Testis (tissue), 3 donors: ENCODE data around the gene IGSF6. TPM values are rescaled to one million over a fixed set of nuclear protein-coding genes. Genes with fewer than 3 reads are reported as not detected.
A peak's percentile ranks its signal among the peaks of the same experiment; 100 is the strongest.

Experiments
- DNase-seq: peaks from one replicate; pipeline ENCODE4 v3.0.0-alpha.2; 2019
- H3K27ac ChIP-seq, 2 donors: fragments of 200-600 bp; sonication (generic); one replicate each; pipeline ENCODE4 v1.5.1; 2019
- H3K27me3 ChIP-seq: fragments of 200-600 bp; sonication (generic); one replicate; pipeline ENCODE4 v1.5.1; 2019
- H3K36me3 ChIP-seq: fragments of 200-600 bp; sonication (generic); one replicate; pipeline ENCODE4 v1.5.1; 2017; ENCODE audit warnings: low read depth; ENCODE audit errors: missing control alignments
- H3K4me1 ChIP-seq: fragments of 200-600 bp; sonication (generic); one replicate; pipeline ENCODE4 v1.5.1; 2019
- H3K4me3 ChIP-seq, 2 donors: fragments of 200-600 bp; sonication (generic); one replicate each; pipeline ENCODE4 v1.5.1; 2017 to 2019
- H3K9me3 ChIP-seq: fragments of 200-600 bp; sonication (generic); one replicate; pipeline ENCODE4 v1.5.1; 2017
- POLR2A ChIP-seq: fragments of 450-650 bp; IDR thresholded peaks from one replicate; pipeline ENCODE4 v1.6.1; 2017; ENCODE audit warnings: antibody characterized with exemption, mild to moderate bottlenecking, moderate library complexity
- WGBS, 2 donors: methylation state at CpG; one replicate each; pipeline ENCODE4 v1.1.5; 2018; 5-methylcytosine and 5-hydroxymethylcytosine counted together
- intact Hi-C: fragments of 100-400 bp; cut with DNase I; formaldehyde crosslinking; loops from one replicate; pipeline ENCODE4 v1.15.1; 2023; ENCODE audit warnings: low total_unique reads
- polyA plus RNA-seq: library from polyadenylated mRNA; stranded (reverse); fragments of 350-450 nt; fragmentation: Illumina TruSeq; extraction: RNeasy Lipid Tissue Mini Kit (QIAGEN cat#74804); gene quantifications from one replicate; pipeline ENCODE4 v1.2.3, GENCODE V29; 2014; ENCODE audit warnings: low read depth, low replicate concordance; ENCODE audit not compliant: insufficient read depth
- total RNA-seq, 2 donors: library from RNA; depleted of rRNA; stranded (reverse); fragments of >200 nt; gene quantifications; one replicate each; pipeline ENCODE4 v1.2.3, GENCODE V29; 2016
- TF ChIP-seq, protein P1 (sequence below), 3 experiments: fragments of 450-650 bp in 2 of 3; fragments of 200-600 bp in 1 of 3; sonication (generic) in 1 of 3; IDR thresholded peaks; one replicate each; pipeline ENCODE4 v1.5.1; 2016 to 2019; ENCODE audit warnings: antibody characterized with exemption in 3 of 3, mild to moderate bottlenecking in 2 of 3, moderate library complexity in 1 of 3

Gene IGSF6
- total and polyA plus RNA-seq, 3 donors from 2014 or later = 0.81 to 1.4 TPM; not detected in 1

DNA sequence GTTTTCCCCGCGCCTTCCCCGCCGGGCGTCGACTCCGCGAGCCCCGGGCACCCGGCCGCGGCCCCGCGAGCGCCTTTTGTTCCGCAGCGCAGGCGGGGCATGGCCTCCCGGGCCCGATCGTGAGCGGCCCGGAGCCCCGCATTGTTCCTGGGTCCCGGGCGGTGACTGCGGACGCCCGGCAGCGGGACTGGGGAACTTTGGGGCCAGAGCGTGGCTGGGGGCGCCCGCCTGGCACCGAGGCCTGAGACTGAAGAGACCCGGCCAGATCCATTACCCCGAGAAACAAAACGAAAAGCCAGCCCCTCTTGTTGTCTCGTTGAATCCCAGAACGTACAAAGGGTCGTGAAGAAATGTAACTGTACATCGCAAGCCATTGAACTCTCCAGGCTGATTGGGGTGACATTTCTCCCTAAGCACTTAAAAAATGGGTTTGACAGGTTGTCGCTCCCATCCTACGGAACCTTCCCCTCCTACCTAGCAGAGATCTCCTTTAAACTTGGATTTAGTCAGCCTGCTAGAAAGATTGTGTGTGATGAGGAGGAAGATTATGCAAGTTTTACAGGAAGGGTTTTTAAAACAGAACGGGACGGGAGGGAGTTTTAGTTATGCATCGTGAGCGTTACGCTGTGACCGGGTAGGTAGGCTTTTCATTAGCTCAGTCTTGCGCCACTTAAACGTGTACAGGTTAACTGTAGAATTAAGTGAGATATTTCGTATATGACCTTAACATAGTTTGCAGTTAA is 52.2 kb downstream of the IGSF6 start:
- no peak for DNase-seq
- peak overlapping the region; percentile 94 to 96 for H3K27ac ChIP-seq
- H3K4me3 ChIP-seq = peak overlapping the region; percentile 87 to 88
- TF ChIP-seq, protein P1, sequence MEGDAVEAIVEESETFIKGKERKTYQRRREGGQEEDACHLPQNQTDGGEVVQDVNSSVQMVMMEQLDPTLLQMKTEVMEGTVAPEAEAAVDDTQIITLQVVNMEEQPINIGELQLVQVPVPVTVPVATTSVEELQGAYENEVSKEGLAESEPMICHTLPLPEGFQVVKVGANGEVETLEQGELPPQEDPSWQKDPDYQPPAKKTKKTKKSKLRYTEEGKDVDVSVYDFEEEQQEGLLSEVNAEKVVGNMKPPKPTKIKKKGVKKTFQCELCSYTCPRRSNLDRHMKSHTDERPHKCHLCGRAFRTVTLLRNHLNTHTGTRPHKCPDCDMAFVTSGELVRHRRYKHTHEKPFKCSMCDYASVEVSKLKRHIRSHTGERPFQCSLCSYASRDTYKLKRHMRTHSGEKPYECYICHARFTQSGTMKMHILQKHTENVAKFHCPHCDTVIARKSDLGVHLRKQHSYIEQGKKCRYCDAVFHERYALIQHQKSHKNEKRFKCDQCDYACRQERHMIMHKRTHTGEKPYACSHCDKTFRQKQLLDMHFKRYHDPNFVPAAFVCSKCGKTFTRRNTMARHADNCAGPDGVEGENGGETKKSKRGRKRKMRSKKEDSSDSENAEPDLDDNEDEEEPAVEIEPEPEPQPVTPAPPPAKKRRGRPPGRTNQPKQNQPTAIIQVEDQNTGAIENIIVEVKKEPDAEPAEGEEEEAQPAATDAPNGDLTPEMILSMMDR (IDR thresholded peaks at IDR 0.05) = no peak
- TF ChIP-seq POLR2A = no peak
- H3K9me3 ChIP-seq = no peaks in the 10 kb centered on the region
- no peaks in the 10 kb centered on the region for H3K27me3 ChIP-seq
- no peaks in the 10 kb centered on the region for H3K36me3 ChIP-seq
- WGBS, 2 donors = 0 to 1% methylated on average over 20 to 50 of the region's 52 CpGs
- H3K4me1 ChIP-seq = peaks cover 18% of the 10 kb centered on the region
- intact Hi-C loops = no loop called here

DNA sequence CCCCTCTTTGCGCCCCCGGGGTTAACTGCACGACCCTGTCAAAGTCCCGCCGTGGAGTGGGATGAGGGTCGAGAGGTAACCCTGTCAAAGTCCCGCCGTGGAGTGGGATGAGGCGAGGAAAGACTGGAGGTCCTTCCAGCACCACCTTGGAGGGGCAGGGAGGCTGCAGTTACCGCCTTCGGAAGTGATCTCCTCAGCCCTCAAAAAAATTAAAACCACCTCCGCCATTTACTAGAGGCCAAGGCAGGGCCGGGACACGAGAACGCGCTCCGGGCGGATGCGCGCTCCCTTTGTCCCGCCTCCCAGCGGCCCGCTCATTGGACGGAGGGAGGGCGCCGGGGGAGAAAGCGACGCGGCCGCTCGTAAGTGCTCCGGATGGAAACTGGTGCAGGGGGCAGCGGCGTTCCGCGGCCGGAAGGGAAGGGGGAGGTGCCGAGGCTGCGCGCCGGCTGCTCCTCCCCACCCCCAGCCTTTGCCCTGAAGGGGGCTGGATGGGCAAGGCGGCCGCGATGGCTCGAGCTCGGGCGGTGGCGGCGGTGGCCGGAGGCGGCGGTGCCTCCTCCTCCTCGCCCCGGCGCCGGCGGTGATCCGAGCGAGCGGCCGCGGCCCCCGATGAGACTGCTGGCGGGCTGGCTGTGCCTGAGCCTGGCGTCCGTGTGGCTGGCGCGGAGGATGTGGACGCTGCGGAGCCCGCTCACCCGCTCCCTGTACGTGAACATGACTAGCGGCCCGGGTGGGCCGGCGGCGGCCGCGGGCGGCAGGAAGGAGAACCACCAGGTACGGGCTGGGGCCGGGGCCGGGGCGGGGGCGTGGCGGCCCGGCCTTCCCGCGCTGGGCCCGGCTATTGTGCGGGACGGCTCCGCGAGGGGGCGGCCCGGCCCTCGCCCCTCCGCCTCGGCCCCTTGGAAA is 53.0 kb downstream of the IGSF6 start, which contains the start of gene METTL9:
Gene METTL9, plus strand, starts transcription at position 456 of the 909 bp plus-strand sequence. Its CDS starts 157 bp downstream, at position 613.
- peaks cover 18% of the 10 kb centered on the region for H3K4me1 ChIP-seq
- no peaks in the 10 kb centered on the region for H3K9me3 ChIP-seq
- intact Hi-C loops = no loop called here
- H3K4me3 ChIP-seq = peak within 1 kb of the TSS; percentile 87 to 88
- TF ChIP-seq, protein P1 (IDR thresholded peaks at IDR 0.05) = peak in 1 of 3 experiments; percentile 5
- TF ChIP-seq POLR2A = no peak
- WGBS, 2 donors = 0 to 1% methylated on average over 41 to 89 of the region's 100 CpGs
- peak within 1 kb of the TSS; percentile 94 to 96 for H3K27ac ChIP-seq
- H3K36me3 ChIP-seq = no peaks in the 10 kb centered on the region
- H3K27me3 ChIP-seq = no peaks in the 10 kb centered on the region
- peak; percentile 96 for DNase-seq

DNA sequence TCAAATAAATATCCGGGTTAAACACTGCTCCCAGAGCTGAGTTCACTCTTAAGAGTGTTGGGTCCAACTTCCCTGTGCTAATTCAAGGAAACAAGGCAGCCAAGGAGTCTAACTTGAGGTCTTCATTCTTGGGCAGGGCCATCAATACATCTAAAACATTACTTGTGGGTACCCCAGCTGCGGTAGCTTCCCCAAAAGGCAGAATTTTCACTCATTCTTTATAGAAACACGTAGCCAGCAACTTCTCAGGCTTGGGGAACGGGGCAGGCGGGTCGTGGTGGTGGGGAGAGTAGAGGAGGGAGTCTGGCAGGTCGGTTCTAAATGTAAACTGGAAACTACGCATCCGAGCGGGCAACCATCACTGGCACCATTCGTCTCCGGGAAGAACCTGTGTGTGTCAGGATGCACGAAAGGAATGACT is 53.7 kb downstream of the IGSF6 start:
- intact Hi-C loops = no loop called here
- WGBS, 2 donors = 1 to 2% methylated on average over 13 of the region's 13 CpGs
- peak overlapping the region; percentile 94 to 96 for H3K27ac ChIP-seq
- peaks cover 15% of the 10 kb centered on the region for H3K4me1 ChIP-seq
- TF ChIP-seq, protein P1 (IDR thresholded peaks at IDR 0.05) = no peak
- no peak for TF ChIP-seq POLR2A
- no peaks in the 10 kb centered on the region for H3K27me3 ChIP-seq
- peak overlapping the region; percentile 87 to 88 for H3K4me3 ChIP-seq
- no peaks in the 10 kb centered on the region for H3K9me3 ChIP-seq
- peak; percentile 30 for DNase-seq
- H3K36me3 ChIP-seq = no peaks in the 10 kb centered on the region

DNA sequence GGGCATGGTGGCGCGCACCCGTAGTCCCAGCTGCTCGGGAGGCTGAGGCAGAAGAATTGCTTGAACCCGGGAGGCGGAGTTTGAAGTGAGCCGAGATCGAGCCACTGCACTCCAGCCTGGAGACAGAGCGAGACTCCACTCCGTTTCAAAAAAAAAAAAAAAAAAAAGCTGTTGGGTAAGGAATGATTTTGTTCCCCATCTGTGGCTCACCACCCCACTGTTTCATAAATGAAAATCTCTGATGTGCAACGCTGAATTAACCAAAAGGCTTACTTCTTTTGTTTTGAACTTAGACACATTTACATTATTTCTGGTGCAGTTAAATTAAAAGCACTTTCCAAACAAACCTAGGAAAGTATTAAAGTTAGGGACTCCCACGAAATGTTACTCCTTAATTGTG is 54.2 kb downstream of the IGSF6 start:
- no peaks in the 10 kb centered on the region for H3K36me3 ChIP-seq
- H3K27me3 ChIP-seq = no peaks in the 10 kb centered on the region
- H3K4me3 ChIP-seq = peak overlapping the region in 1 of 2 donors; percentile 88
- H3K9me3 ChIP-seq = no peaks in the 10 kb centered on the region
- no peak for DNase-seq
- H3K4me1 ChIP-seq = peaks cover 13% of the 10 kb centered on the region
- WGBS, 2 donors = 39 to 47% methylated on average over 12 of the region's 12 CpGs
- peak overlapping the region in 1 of 2 donors; percentile 96 for H3K27ac ChIP-seq
- intact Hi-C loops = no loop called here
- TF ChIP-seq, protein P1 (IDR thresholded peaks at IDR 0.05) = no peak
- TF ChIP-seq POLR2A = no peak
